NCI-H2029 treated with DMSO at 0.1 percent for 48 hours (cell line): ENCODE data around the gene INPP4B.

Experiments used
- DNase-seq: peaks from one replicate; lab custom pipeline; 2025; lab: John Stamatoyannopoulos, UW

INPP4B gene

DNA sequence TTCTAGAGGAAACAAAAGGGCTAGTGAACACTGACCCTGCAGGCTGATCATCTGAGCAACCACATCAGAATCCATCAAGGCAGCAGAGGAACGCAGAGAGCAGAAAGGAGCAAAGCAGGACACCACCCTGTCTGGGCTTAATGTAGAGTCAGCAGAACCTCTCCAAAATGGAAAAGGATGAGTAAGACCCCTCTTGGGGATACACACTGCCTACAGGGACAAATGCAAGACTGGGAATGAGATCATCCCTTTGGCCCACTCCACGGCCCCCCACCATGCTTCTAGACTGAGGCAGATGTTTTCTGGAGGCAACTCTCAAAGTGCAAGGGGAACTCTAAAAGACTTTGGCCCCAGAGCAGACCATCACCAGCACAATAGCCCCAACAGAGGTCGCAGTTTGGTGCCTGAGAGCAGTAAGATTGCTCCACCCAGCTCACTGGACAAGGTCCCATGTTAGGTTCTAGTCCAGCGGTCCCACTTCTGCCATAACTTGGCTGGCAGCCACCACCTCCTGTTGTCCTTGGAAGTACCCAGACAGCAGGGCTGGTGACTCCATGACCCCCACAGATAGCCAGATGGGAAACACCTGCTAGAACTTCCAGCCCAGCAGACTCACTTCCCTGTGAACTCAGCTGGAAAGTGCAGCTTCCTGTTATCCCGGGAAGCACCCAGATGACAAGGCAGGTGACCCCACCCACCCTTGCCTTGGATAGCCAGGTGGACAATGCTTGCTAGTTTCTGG, 372.7 kb downstream of the INPP4B start:
- DNase-seq: peak; percentile 14

DNA sequence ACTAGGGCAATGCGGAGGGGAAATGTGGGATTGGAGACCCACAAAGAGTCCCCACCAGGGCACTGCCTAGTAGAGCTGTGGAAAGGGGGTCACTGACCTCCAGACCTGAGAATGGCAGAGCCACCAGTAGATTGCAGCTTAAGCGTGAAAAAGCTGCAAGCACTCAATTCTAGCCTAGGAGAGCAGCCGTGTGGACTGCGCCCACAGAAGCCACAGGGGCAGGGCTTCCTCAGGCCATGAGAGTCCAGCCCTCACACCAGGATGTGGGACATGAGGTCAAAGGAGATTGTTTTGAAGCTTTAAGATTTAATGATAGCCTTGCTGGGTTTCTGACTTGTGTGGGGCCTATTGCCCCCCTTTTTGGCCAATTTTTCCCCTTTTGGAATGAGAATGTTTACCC, 379.0 kb downstream of the INPP4B start:
- no peak for DNase-seq

DNA sequence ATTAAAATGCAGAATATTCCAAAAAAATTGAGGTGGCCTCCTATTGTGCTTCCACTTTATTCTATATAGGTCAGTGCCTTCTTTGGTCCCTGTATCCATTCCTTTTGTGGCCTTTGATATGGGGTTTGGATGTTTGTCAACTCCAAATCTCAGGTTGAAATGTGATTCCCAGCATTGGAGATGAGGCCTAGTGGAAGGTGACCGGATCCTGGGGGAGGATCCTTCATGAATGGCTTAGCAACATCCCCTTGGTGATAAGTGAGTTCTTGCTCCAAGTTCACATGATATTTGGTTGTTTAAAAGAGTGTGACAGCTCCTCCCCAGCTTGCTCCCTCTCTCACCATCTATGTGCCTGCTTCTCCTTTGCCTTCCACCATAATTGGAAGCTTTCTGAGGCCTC, 380.6 kb downstream of the INPP4B start:
- no peak for DNase-seq

DNA sequence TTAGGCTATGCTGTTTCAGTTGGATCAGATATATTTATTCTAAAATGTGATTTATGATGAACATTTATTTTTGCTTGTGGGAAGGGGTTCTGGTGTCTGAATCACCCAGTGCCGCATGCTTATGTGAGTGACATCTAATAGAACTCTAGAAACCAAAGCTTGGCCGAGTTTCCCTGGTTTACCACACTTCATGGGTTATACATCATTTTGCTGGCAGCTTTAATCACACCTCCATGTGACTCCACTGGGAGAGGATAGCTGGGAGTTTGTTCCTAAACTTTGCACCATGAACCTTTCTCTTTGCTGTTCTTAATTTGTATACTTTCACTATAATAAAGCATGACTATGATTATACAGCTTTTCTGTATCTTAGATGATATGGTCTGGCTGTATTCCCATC, 382.9 kb downstream of the INPP4B start:
- no peak for DNase-seq

DNA sequence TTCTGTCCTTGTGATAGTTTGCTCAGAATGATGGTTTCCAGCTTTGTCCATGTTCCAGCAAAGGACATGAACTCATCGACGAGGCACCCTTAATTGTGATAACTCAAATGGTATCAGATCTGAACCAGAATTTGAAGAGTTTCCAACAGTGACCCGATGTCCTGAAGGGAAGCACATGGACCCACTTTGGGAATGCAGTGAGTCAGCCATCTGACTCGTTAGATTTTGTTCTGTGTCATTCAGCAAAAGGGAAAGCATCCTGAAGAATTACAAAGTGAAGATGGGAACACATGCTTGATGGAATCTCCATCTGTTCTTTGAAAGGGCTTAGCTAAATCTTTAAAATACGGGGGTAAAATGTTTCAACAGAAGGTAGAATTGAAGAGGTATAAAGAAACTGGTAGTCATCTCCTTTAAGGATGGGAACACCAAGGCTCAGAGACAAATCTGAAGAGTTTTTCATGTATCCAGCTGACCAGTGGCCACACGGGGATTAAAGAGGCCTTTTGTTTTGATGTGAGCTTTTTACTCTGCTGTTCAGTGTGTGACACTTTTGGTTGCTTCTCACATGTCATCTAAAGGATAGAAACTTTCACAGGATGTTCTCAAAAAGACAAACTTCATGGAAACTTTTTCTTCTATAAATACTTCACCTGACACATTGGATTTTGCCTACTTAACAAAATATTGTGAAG, 393.8 kb downstream of the INPP4B start:
- no peak for DNase-seq

DNA sequence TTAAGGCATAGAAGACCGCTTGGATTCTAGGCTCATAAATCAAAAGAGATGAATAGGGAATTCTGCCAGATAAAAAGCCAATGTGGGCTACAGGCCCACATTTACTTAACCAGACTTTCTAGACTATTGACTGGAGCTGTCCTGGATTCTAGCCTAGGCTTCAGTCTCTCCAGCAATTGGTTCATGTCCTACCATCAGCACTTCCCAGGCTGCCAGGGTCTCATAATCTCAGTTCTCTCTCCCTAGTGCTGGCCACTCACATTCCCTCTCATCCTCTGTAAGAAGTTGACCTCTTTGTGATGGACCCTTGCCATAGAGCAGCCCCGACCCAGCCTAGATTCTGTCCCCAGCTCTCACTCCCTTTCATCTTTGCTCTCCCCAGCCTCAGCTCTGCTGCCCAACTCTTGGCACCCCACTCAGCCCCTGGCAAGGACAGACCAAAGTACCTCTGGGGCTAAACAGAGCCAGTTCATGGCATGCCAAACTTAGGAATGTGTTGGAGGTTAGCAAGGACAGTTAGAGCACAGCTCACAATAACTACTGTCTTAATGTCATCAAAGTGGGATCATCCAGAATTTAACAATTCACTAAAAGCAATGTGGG, 396.2 kb downstream of the INPP4B start:
- DNase-seq: no peak

DNA sequence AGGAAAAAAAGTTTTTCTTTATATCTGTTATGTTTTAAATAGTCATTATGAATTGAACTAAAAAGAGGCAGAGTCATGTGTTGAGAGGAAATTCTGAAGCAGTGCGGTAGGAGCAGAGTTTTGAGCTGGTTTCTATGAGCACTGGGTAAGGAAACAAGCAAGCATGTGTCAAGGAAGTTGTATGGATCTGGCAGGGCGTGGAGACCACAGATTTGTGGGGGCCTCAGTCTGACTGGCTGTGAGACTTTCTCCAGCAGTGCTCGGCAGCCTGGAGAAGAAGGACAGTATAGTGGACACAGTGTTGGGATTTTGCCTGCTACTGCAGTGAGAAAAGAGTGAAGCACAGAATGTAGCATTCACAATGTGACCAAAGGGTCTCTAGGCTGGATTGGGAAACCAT, 399.1 kb downstream of the INPP4B start:
- DNase-seq: no peak

DNA sequence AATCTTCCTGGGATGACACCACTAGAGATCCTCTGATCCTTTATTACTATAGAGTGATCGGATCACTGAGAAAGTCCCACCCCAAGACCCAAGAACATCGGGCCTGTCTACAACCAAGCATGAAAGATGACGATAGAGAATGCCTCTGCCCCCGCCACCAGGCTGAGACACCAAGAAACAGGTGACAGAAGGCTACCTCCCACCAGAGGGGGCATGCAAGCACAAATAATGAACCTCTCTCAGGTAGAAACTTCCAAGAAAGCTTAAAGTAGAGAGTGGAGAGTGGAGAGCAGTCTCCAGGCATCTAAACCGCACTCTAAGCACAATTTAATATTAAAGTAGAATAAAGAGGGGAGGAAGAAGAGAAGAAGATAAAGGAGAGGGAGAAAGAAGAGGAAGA, 402.6 kb downstream of the INPP4B start:
- DNase-seq: no peak

DNA sequence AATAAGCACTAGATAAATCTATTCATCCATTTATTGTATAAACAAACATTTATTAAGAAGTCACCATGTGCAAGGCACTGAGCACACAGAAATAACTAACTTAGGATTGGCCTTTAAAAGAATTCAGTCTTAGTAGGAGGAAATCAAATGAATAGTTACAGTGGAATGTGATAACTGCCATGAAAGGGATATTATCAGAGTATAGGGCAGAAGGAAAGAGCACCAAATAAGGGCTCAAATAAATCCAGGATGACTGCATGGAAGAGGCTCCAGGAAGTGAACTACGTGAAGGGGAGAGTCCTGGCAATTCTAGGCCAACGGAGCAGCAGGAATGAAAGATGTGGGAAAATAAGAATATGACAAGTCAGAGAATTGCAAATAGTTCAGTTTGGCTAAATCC, 406.0 kb downstream of the INPP4B start:
- no peak for DNase-seq

DNA sequence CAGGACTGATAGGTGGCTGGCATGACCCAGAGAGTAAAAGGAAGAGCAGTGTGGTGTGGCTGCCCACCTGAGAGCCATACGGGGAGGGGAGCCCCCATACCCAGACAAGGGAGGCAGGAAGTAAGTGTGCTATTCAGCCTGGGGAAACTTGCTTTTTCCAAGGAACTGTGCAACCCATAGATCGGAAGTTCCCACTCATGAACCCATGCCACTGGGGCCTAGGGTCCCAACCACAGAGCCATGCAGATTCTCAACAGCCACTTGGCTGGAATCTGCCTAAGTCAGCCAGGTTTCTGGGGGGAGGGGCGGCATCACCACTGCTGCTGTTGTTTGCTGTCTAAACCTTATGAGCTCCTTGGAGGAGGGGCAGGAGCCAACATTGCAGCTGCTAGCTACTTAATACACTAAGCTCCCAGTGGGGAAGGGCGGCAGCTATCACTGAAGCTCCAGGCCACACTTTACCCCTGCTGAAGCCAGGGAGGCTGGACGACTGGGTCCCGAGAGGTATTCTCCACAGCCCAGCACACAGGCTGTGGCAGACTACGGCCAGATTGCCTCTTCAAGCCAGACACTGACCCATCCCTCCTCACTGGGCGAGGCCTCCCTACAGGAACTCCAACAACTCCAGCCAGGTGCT, 410.4 kb downstream of the INPP4B start:
- DNase-seq: no peak

DNA sequence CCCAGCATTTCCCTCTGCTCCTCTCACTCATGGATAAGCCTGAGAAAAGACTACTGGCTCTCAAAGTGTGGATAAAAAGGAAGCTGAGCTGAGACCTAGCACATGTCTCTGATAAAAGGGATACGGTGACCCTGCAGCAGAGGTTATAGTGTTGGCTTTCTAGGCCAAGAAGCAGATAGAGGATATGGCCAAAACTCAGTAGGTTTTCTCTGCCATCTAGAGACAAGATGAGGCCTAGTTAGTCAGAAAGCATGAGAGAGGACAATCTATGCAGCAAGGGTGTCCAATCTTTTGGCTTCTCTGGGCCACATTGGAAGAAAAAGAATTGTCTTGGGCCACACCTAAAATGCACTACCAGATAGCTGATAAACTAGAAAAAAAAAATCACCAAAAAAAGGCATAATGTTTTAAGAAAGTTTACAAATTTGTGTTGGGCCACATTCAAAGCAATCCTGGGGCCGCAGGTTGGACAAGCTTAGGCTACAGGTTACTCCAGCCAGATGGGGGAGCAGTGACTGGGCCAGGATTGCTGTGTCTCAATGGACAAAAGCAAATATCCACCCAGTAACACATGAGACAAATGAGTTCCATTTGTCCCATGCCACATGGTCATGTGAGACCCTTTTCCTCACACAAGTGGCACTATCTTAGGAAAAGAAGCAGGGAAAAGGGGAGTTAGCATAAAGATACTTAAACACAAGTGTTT, 411.4 kb downstream of the INPP4B start:
- no peak for DNase-seq

DNA sequence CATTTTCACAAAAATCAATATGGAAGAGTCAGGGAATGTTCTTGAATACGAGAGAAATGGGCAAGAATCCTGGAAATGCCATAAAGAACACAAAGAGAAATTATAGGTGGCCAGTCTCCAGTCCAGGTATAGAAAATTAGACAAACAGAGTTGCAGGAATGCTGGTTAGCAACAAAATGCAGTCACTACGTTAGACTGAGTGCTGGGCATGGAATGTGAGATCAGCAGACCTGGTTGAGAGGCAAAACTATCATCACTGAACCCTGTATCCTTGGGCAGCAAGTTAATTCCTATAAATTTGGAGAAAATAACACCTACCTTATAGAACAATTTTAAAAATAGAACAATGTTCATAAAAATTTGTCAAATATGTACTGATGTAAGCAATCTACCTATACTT, 417.4 kb downstream of the INPP4B start:
- DNase-seq: no peak

DNA sequence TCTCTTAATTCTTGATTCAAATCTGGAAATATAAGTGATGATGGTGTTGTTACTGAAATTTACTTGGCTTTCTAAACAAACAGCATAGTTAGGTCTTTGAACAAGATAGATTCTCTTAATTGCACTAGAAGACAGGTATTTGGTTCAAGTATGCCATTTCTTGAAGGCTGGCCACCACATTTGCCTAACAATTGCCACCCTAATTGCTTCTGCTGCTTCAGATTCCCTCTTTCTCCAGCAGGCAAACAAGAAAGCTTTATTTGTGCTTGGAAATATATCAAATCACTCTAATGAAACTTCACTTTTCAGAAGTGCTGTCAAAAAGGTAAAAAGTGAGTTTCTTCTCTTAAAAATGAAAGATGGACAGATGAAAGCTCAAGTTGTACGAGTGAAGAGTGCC, 418.6 kb downstream of the INPP4B start:
- no peak for DNase-seq

DNA sequence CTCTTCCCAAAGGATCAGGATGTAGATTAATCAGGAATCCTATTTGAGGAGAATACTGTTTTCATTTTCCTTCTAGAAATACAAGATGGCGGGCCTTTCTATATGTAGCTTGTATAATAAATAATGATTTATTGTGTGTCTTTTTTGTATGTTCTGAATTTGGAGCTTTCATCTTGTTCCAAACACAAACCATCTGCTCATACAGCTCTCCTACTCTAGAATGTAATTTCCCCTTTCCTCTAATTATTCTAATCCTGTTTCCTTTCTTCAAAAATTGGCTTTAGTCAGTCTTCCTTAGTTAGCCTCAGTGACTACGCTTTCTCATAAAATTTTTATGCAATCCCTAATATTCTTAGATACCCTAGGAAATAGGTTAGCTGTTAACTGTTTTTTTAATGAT, 422.2 kb downstream of the INPP4B start:
- no peak for DNase-seq

DNA sequence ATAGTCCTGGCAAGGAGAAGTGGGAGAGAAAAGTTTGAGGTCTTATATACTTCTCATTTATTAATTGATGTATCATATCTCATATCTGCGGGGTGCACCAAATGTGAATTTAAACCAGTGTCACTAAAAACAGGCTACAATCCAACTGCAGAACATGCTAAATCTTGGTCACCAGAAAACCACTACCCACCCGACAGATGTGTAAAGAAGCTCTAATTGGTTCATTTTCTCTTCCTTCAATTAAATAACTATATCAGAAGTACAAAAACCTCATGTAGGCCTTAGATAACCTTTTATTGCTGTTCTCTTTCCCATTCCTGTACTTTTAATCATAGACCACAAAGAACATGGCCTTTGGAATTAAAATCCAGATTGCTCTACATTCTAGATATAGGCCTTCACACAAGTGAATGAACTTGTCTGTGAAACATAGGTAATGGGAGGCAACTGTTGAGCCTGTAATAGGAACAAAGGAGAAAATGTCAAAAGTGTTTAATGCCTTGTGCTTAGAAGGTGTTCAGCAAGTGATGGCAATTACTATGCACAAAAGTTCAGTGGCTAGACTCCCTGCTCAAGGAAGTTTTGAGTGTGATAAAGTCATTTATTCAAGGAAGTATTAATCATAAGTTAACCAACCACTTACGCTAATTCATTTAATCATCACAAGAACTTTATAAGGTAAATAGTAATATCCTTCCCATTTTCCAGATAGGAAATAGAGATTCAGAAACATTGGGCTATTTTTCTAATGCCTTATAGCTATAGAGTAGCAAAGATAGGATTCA, 425.6 kb downstream of the INPP4B start:
- DNase-seq: no peak

DNA sequence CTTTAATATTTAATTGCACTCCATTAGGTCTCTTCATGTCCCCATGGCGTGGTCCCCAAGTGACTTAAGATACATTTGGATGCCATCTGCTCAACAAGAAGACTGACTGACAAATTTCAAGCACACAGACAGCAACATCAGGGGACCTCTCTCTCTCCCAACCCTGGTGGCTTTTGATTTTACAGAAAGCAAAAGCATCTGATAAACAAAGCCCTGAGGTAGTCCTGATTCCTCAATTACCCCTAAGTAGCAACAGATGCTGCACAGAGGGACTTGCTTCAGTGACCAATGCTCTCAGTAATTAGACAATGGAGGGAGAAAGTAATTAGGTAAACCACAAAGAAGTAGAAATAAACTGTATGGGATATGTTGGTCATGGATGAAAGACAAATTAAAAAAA, 426.4 kb downstream of the INPP4B start:
- DNase-seq: no peak

DNA sequence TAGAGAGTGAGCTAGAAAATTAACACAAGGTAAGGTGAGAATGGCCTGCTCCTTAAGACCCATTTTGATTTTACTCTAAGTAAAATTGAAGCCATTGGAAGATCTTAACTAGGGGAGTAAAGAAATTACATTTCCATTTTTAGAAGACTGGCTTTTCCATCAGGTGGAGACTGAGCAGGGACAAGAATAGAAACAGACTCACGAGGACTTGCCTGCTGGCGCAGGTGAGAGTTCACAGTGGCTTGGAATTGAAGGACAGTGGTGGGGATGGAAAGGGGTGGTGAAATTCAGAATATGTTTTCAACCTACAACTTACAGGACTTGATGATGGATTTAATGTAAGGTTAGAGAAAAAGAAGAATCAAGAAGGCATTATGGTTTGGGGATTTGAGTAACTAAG, 427.4 kb downstream of the INPP4B start:
- no peak for DNase-seq

DNA sequence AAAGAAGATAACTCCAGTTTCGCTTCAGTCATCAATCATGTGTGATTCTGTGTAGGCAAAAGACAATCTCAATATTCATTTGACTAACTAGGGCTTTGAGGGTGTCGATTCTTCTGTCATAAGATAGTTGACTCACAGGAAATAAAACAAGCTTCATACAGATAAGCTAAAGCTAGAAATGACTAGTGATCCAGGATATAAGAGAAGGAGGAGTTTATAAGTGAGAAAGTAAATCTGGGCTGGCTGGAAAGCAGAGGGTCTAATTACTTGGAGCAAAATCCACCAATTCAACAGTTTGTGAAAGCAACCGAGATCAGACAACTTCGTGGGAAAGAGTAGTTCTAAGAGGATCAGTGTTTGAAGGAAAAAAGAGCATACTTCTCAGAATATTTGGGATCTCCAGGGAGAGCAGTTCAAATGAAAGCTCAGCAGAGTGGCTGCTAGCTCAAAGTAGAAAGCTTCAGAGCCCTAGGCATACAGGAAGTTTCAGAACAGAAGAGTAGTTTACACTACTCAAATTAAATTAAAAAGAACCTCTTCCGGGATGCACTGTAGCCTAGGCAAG, 429.3 kb downstream of the INPP4B start:
- no peak for DNase-seq

DNA sequence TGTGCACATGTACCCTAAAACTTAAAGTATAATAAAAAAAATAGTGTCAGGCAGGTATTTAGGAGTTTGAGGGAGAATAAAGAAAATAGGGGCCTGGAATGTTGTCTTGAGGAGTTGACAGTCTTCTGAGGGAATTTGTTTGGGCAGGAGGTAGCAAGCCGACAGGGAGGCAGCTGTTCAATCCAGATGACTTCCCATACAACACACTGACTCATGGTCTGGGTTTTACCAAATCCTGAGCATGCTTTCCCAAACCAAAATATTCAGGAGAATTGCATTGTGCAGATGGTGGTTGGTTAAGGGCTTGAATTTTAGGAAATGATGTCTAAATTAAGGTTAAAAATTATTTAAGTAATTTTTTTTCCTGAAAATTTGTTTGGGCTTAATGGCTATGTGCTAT, 430.0 kb downstream of the INPP4B start:
- no peak for DNase-seq

DNA sequence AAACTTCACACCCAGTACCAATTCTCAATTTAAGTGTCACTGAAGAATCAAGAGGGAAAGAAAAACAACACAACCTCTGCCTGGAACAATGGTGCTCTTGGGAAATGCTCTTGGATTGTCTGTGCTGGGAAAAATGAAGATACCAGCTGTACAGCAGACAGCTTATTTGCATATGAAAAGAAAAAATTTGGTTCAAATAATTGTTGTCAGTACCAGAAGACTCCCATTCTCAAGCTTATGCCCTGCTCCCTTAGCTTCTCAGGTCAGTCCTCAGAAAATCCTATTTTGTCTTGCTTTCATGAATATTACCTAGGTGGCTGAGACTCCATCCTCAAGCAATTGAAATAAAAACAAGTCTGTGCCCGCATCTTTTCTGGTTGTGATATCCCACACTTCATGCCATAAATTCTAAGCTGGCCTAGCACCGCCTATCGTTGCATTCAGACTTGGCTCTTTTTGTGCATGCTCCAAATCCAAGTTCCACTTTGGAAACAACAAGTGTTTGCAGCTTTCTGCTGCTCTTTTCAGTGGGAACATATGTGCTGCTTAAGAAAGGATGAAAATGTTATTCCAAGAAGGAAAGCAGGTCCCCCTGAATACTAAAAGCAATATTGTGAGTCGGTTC, 431.6 kb downstream of the INPP4B start:
- DNase-seq: no peak

DNA sequence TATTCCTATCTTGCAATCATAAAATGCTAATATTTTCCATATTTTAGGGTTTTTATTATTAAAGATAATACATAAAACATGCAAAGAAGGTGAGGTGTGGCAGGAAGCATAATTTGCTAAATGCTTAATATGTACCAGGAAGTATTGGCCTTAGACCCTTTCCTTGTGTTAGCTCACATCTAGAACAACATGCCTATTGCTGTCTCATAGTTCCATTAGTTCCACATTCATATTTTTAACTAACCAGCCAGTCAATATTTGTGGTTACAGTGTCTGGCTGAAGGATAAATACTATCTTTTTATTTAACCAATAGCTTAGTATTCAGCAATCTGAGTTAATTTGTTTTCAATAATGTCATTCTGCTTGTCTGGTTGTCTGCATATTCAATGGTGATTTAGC, 432.6 kb downstream of the INPP4B start:
- no peak for DNase-seq
